Umbilical cord (tissue), 2 donors: ENCODE results near the gene FAM131B. TPM values are rescaled to one million over a fixed set of nuclear protein-coding genes. Genes with fewer than 3 reads are reported as not detected.

Source experiments
- DNase-seq: peaks from one replicate; pipeline ENCODE4 v3.0.0-alpha.2; 2015; ENCODE audit warnings: low spot score
- total RNA-seq: library from RNA; depleted of rRNA; stranded (reverse); fragments of >200 nt; gene quantifications from one replicate; pipeline ENCODE4 v1.2.3, GENCODE V29; 2014; ENCODE audit warnings: low replicate concordance; ENCODE audit not compliant: insufficient read depth

Gene FAM131B
- total RNA-seq, 1 donor from 2014 or later: 7.2 TPM

GRCh38 chr7:143323653-143324052, 38.9 kb downstream of the FAM131B start:
- no peak for DNase-seq

GRCh38 chr7:143322760-143323633, 39.5 kb downstream of the FAM131B start:
- peak; percentile 60 for DNase-seq

- no peak for DNase-seq
Observed at GRCh38 chr7:143321734-143322133, 40.8 kb downstream of the FAM131B start.

- no peak for DNase-seq
Observed at GRCh38 chr7:143321242-143321641, 41.3 kb downstream of the FAM131B start.

- no peak for DNase-seq
Observed at GRCh38 chr7:143320620-143321019, 41.9 kb downstream of the FAM131B start.

- DNase-seq: peak; percentile 29
Observed at GRCh38 chr7:143318661-143319060, 43.9 kb downstream of the FAM131B start.

GRCh38 chr7:143316492-143316891, 46.0 kb downstream of the FAM131B start:
- no peak for DNase-seq

- DNase-seq: no peak
Observed at GRCh38 chr7:143315776-143316175, 46.7 kb downstream of the FAM131B start, which contains the start of gene CLCN1. TSS of gene CLCN1 (plus strand) at chr7:143316111. CDS start at chr7:143316213, 102 bp downstream.

GRCh38 chr7:143314127-143314526, 48.4 kb downstream of the FAM131B start:
- DNase-seq: no peak

GRCh38 chr7:143308632-143309031, 53.9 kb downstream of the FAM131B start:
- no peak for DNase-seq

GRCh38 chr7:143305423-143306070, 57.0 kb downstream of the FAM131B start:
- DNase-seq: no peak

- no peak for DNase-seq
Observed at GRCh38 chr7:143304938-143305337, 57.6 kb downstream of the FAM131B start.

- no peak for DNase-seq
Observed at GRCh38 chr7:143303733-143304132, 58.8 kb downstream of the FAM131B start.

Other genes starting within 250 kb of the FAM131B start
- gene PIP, start 230.6 kb downstream of the FAM131B start, total RNA-seq: not detected
- 8.2 TPM for gene TAS2R39, start 179.3 kb downstream of the FAM131B start, total RNA-seq
- 0.72 TPM for gene TAS2R40, start 140.7 kb downstream of the FAM131B start, total RNA-seq
- gene GSTK1, start 99.3 kb downstream of the FAM131B start, total RNA-seq: 29.9 TPM
- 0.72 TPM for gene TMEM139, start 77.8 kb downstream of the FAM131B start, total RNA-seq
- 9.1 TPM for gene CASP2, start 74.4 kb downstream of the FAM131B start, total RNA-seq
- not detected for gene CLCN1, start 46.6 kb downstream of the FAM131B start, total RNA-seq
- gene ZYX, start 18.6 kb upstream of the FAM131B start, total RNA-seq: 42.1 TPM
- gene EPHA1, start 46.1 kb upstream of the FAM131B start, total RNA-seq: 0.48 TPM
- gene TAS2R60, start 80.7 kb upstream of the FAM131B start, total RNA-seq: not detected
- gene TAS2R41, start 115.2 kb upstream of the FAM131B start, total RNA-seq: 2.6 TPM
- not detected for gene CTAGE15, start 209.1 kb upstream of the FAM131B start, total RNA-seq